Panc1 (cell line): ENCODE measurements around the gene DIAPH2. TPM values are rescaled to one million over a fixed set of nuclear protein-coding genes. Genes with fewer than 3 reads are reported as not detected.

Source experiments
- ATAC-seq: fragments of 200-7000 bp; cut with Tn5 transposase; 2 replicates; pipeline ENCODE4 v1.9.1; 2020; ENCODE audit warnings: mild to moderate bottlenecking, moderate library complexity
- BruUV-seq: library from RNA; stranded (reverse); fragments of 400-500 nt; replicated peaks from 2 replicates; lab custom pipeline; 2021; lab: Mats Ljungman, UMichigan
- CTCF ChIA-PET: fragments of 300-600 bp; sonication (Branson Sonifier 250); formaldehyde crosslinking; loops from one replicate; lab custom pipeline; 2022; ENCODE audit warnings: antibody characterized with exemption; lab: Charles Lee
- POLR2A ChIA-PET: fragments of 300-600 bp; sonication (Branson Sonifier 250); formaldehyde crosslinking; loops from one replicate; lab custom pipeline; 2022; ENCODE audit warnings: antibody characterized with exemption; lab: Charles Lee
- DNase-seq: peaks from one replicate; pipeline ENCODE4 v3.0.0-alpha.2; 2010; ENCODE audit warnings: low read depth, low spot score
- H3K27ac ChIP-seq: 2 replicates; pipeline ENCODE4 v1.5.1; 2011; ENCODE audit warnings: mild to moderate bottlenecking, low read length, inconsistent platforms
- H3K27me3 ChIP-seq: fragments of 200-500 bp; sonication (Bioruptor generic); 2 replicates; pipeline ENCODE4 v1.6.0; 2014; ENCODE audit warnings: low read length, inconsistent platforms; ENCODE audit not compliant: control insufficient read depth, insufficient read depth
- H3K36me3 ChIP-seq: fragments of 200-500 bp; sonication (Bioruptor generic); 2 replicates; pipeline ENCODE4 v1.5.1; 2014; ENCODE audit warnings: inconsistent platforms, mild to moderate bottlenecking, low read length, moderate library complexity; ENCODE audit not compliant: control insufficient read depth, insufficient read depth
- H3K4me1 ChIP-seq: 2 replicates; pipeline ENCODE4 v1.5.1; 2011; ENCODE audit warnings: inconsistent platforms, mild to moderate bottlenecking, low read length, moderate library complexity; ENCODE audit not compliant: control insufficient read depth, insufficient read depth
- H3K4me3 ChIP-seq, 2 experiments: 2 replicates each; pipeline ENCODE4 v1.5.1; 2011 to 2012; ENCODE audit warnings: low read depth in 2 of 2, low read length in 2 of 2, mild to moderate bottlenecking in 2 of 2, inconsistent platforms in 1 of 2, moderate library complexity in 1 of 2
- H3K9me3 ChIP-seq: fragments of 200-500 bp; sonication (Bioruptor generic); 2 replicates; pipeline ENCODE4 v1.5.1; 2014; ENCODE audit warnings: low read depth, mild to moderate bottlenecking, inconsistent platforms, low read length, moderate library complexity; ENCODE audit not compliant: control insufficient read depth, insufficient read depth
- CTCF ChIP-seq: fragments of 450-650 bp; IDR thresholded peaks from 2 replicates; pipeline ENCODE4 v1.5.1; 2017; ENCODE audit warnings: mild to moderate bottlenecking
- POLR2AphosphoS5 ChIP-seq: IDR thresholded peaks from 2 replicates; pipeline ENCODE4 v1.6.1; 2012; ENCODE audit warnings: mild to moderate bottlenecking, low read depth, low read length, moderate library complexity
- SIN3A ChIP-seq: IDR thresholded peaks from 2 replicates; pipeline ENCODE4 v1.6.1; 2012; ENCODE audit warnings: low read depth, mild to moderate bottlenecking, low read length, moderate library complexity, borderline replicate concordance; ENCODE audit not compliant: insufficient read depth
- TCF7L2 ChIP-seq: IDR thresholded peaks from 2 replicates; pipeline ENCODE4 v1.6.1; 2011; ENCODE audit warnings: mild to moderate bottlenecking, low read depth, low read length, inconsistent platforms
- in situ Hi-C: cut with HindIII; loops from 2 replicates; pipeline ENCODE4 v1.10.0; 2016; ENCODE audit warnings: low sequenced_read_pairs, low pct_unique_long_range_greater_than_20kb
- intact Hi-C: fragments of 100-400 bp; cut with micrococcal nuclease; formaldehyde crosslinking; loops from one replicate; pipeline ENCODE4 v1.10.0; 2022; ENCODE audit not compliant: unreplicated experiment
- total RNA-seq: library from RNA; stranded (reverse); gene quantifications from one replicate; pipeline ENCODE4 v1.2.1, GENCODE V29; 2021; ENCODE audit not compliant: unreplicated experiment
- TF ChIP-seq, protein P1 (sequence below), 2 experiments: IDR thresholded peaks; 2 replicates each; pipeline ENCODE4 v1.6.1; 2011 to 2012; ENCODE audit warnings: low read depth in 2 of 2, control low read depth in 1 of 2, low read length in 1 of 2, mild to moderate bottlenecking in 1 of 2, moderate library complexity in 1 of 2; ENCODE audit not compliant: insufficient read depth in 1 of 2

DIAPH2 gene
- total RNA-seq, 1 experiment from 2014 or later: 17.0 TPM

DNA sequence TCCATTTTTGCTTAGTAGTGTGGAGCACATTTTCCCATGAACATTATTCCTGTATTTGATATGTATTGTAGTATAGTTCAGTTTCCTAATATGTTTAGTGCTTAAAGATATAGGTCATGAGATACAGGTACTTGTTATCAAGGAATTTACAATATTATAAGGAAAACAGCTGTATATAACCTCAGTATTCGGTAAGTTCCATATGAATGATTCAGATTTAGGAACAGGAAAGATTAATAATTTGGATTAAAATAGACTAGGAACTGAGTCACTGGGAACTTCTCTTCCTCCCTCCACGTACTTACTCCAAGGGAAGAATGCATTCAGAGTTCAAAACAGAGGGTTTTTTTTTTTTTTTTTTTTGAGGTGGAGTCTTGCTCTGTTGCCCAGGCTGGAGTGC lies 20.0 kb downstream of the DIAPH2 start:
- Histone ChIP-seq H3K27ac (no peak overlapping the region), H3K4me1 (no peaks in the 10 kb centered on the region), H3K27me3 (no peaks in the 10 kb centered on the region), H3K36me3 (no peaks in the 10 kb centered on the region), H3K9me3 (no peaks in the 10 kb centered on the region), H3K4me3 (no peak overlapping the region)
- no peak for DNase-seq
- TF ChIP-seq POLR2AphosphoS5 (no peak), TCF7L2 (no peak), SIN3A (no peak), CTCF (no peak)
- TF ChIP-seq, protein P1, sequence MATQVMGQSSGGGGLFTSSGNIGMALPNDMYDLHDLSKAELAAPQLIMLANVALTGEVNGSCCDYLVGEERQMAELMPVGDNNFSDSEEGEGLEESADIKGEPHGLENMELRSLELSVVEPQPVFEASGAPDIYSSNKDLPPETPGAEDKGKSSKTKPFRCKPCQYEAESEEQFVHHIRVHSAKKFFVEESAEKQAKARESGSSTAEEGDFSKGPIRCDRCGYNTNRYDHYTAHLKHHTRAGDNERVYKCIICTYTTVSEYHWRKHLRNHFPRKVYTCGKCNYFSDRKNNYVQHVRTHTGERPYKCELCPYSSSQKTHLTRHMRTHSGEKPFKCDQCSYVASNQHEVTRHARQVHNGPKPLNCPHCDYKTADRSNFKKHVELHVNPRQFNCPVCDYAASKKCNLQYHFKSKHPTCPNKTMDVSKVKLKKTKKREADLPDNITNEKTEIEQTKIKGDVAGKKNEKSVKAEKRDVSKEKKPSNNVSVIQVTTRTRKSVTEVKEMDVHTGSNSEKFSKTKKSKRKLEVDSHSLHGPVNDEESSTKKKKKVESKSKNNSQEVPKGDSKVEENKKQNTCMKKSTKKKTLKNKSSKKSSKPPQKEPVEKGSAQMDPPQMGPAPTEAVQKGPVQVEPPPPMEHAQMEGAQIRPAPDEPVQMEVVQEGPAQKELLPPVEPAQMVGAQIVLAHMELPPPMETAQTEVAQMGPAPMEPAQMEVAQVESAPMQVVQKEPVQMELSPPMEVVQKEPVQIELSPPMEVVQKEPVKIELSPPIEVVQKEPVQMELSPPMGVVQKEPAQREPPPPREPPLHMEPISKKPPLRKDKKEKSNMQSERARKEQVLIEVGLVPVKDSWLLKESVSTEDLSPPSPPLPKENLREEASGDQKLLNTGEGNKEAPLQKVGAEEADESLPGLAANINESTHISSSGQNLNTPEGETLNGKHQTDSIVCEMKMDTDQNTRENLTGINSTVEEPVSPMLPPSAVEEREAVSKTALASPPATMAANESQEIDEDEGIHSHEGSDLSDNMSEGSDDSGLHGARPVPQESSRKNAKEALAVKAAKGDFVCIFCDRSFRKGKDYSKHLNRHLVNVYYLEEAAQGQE (IDR thresholded peaks at IDR 0.05; ENCODE audit: insufficient read depth in 1 of 2, low read depth in 2 of 2, low read length in 1 of 2): no peak
- BruUV-seq: no TSS peak
- in situ Hi-C loops (no loop called here), intact Hi-C loops (no loop called here)
- CTCF ChIA-PET: no interaction called here
- POLR2A ChIA-PET: no interaction called here
- no peak for ATAC-seq

GRCh38 chrX:96705905-96706304 lies 21.3 kb downstream of the DIAPH2 start:
- in situ Hi-C loops: no loop called here
- DNase-seq: no peak
- no peak overlapping the region for H3K4me3 ChIP-seq
- ATAC-seq: no peak
- POLR2A ChIA-PET: no interaction called here
- intact Hi-C loops: no loop called here
- no TSS peak for BruUV-seq
- TF ChIP-seq POLR2AphosphoS5: no peak
- CTCF ChIA-PET: no interaction called here
- no peak overlapping the region for H3K27ac ChIP-seq
- no peaks in the 10 kb centered on the region for H3K36me3 ChIP-seq
- no peaks in the 10 kb centered on the region for H3K27me3 ChIP-seq
- no peaks in the 10 kb centered on the region for H3K4me1 ChIP-seq
- H3K9me3 ChIP-seq: no peaks in the 10 kb centered on the region

DNA sequence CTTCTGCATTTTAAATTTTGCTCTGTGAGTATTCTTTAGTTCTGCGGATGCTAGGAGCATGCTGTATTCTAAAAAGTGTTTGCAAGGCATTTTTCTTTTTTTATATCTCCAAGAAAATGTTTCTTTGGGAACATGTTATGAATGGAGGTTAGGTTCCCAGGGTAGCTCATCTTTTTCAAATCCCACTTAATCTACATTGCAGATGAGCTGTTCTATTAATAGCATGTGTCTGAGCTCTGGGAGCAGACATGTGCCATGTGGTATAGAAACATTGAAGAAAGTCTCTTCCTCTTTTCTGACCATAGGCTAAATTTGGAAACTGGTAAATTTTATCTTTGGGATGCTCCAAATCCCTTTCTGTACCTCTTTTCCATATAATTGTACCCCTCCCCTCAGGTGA lies 23.2 kb downstream of the DIAPH2 start:
- no peaks in the 10 kb centered on the region for H3K4me1 ChIP-seq
- H3K9me3 ChIP-seq: no peaks in the 10 kb centered on the region
- no TSS peak for BruUV-seq
- H3K4me3 ChIP-seq: no peak overlapping the region
- TF ChIP-seq, protein P1 (IDR thresholded peaks at IDR 0.05; ENCODE audit: insufficient read depth in 1 of 2, low read depth in 2 of 2, low read length in 1 of 2): no peak
- TF ChIP-seq SIN3A (no peak), TCF7L2 (no peak), POLR2AphosphoS5 (no peak), CTCF (no peak)
- in situ Hi-C loops: no loop called here
- intact Hi-C loops: no loop called here
- POLR2A ChIA-PET: no interaction called here
- H3K27me3 ChIP-seq: no peaks in the 10 kb centered on the region
- DNase-seq (no peak), ATAC-seq (no peak)
- no peak overlapping the region for H3K27ac ChIP-seq
- CTCF ChIA-PET: no interaction called here
- H3K36me3 ChIP-seq: no peaks in the 10 kb centered on the region
